Panc1 (cell line): ENCODE data around the gene RFXAP. TPM values are rescaled to one million over a fixed set of nuclear protein-coding genes. Genes with fewer than 3 reads are reported as not detected.
"Not testable (repeated sequence)": the region's sequence is repeated elsewhere in the genome, so short reads cannot be mapped to it uniquely, and the experiment has no call there.

Source experiments
- ATAC-seq: fragments of 200-7000 bp; cut with Tn5 transposase; 2 replicates; pipeline ENCODE4 v1.9.1; 2020; ENCODE audit warnings: mild to moderate bottlenecking, moderate library complexity
- BruUV-seq: library from RNA; stranded (reverse); fragments of 400-500 nt; replicated peaks from 2 replicates; lab custom pipeline; 2021; lab: Mats Ljungman, UMichigan
- CTCF ChIA-PET: fragments of 300-600 bp; sonication (Branson Sonifier 250); formaldehyde crosslinking; loops from one replicate; lab custom pipeline; 2022; ENCODE audit warnings: antibody characterized with exemption; lab: Charles Lee
- POLR2A ChIA-PET: fragments of 300-600 bp; sonication (Branson Sonifier 250); formaldehyde crosslinking; loops from one replicate; lab custom pipeline; 2022; ENCODE audit warnings: antibody characterized with exemption; lab: Charles Lee
- DNase-seq: peaks from one replicate; pipeline ENCODE4 v3.0.0-alpha.2; 2010; ENCODE audit warnings: low read depth, low spot score
- H3K27ac ChIP-seq: 2 replicates; pipeline ENCODE4 v1.5.1; 2011; ENCODE audit warnings: mild to moderate bottlenecking, low read length, inconsistent platforms
- H3K27me3 ChIP-seq: fragments of 200-500 bp; sonication (Bioruptor generic); 2 replicates; pipeline ENCODE4 v1.6.0; 2014; ENCODE audit warnings: low read length, inconsistent platforms; ENCODE audit not compliant: control insufficient read depth, insufficient read depth
- H3K36me3 ChIP-seq: fragments of 200-500 bp; sonication (Bioruptor generic); 2 replicates; pipeline ENCODE4 v1.5.1; 2014; ENCODE audit warnings: inconsistent platforms, mild to moderate bottlenecking, low read length, moderate library complexity; ENCODE audit not compliant: control insufficient read depth, insufficient read depth
- H3K4me1 ChIP-seq: 2 replicates; pipeline ENCODE4 v1.5.1; 2011; ENCODE audit warnings: inconsistent platforms, mild to moderate bottlenecking, low read length, moderate library complexity; ENCODE audit not compliant: control insufficient read depth, insufficient read depth
- H3K4me3 ChIP-seq, 2 experiments: 2 replicates each; pipeline ENCODE4 v1.5.1; 2011 to 2012; ENCODE audit warnings: low read depth in 2 of 2, low read length in 2 of 2, mild to moderate bottlenecking in 2 of 2, inconsistent platforms in 1 of 2, moderate library complexity in 1 of 2
- H3K9me3 ChIP-seq: fragments of 200-500 bp; sonication (Bioruptor generic); 2 replicates; pipeline ENCODE4 v1.5.1; 2014; ENCODE audit warnings: low read depth, mild to moderate bottlenecking, inconsistent platforms, low read length, moderate library complexity; ENCODE audit not compliant: control insufficient read depth, insufficient read depth
- CTCF ChIP-seq: fragments of 450-650 bp; IDR thresholded peaks from 2 replicates; pipeline ENCODE4 v1.5.1; 2017; ENCODE audit warnings: mild to moderate bottlenecking
- POLR2AphosphoS5 ChIP-seq: IDR thresholded peaks from 2 replicates; pipeline ENCODE4 v1.6.1; 2012; ENCODE audit warnings: mild to moderate bottlenecking, low read depth, low read length, moderate library complexity
- REST ChIP-seq, 2 experiments: IDR thresholded peaks; 2 replicates each; pipeline ENCODE4 v1.6.1; 2011 to 2012; ENCODE audit warnings: low read depth in 2 of 2, control low read depth in 1 of 2, low read length in 1 of 2, mild to moderate bottlenecking in 1 of 2, moderate library complexity in 1 of 2; ENCODE audit not compliant: insufficient read depth in 1 of 2
- SIN3A ChIP-seq: IDR thresholded peaks from 2 replicates; pipeline ENCODE4 v1.6.1; 2012; ENCODE audit warnings: low read depth, mild to moderate bottlenecking, low read length, moderate library complexity, borderline replicate concordance; ENCODE audit not compliant: insufficient read depth
- TCF7L2 ChIP-seq: IDR thresholded peaks from 2 replicates; pipeline ENCODE4 v1.6.1; 2011; ENCODE audit warnings: mild to moderate bottlenecking, low read depth, low read length, inconsistent platforms
- in situ Hi-C: cut with HindIII; loops from 2 replicates; pipeline ENCODE4 v1.10.0; 2016; ENCODE audit warnings: low sequenced_read_pairs, low pct_unique_long_range_greater_than_20kb
- intact Hi-C: fragments of 100-400 bp; cut with micrococcal nuclease; formaldehyde crosslinking; loops from one replicate; pipeline ENCODE4 v1.10.0; 2022; ENCODE audit not compliant: unreplicated experiment
- total RNA-seq: library from RNA; stranded (reverse); gene quantifications from one replicate; pipeline ENCODE4 v1.2.1, GENCODE V29; 2021; ENCODE audit not compliant: unreplicated experiment

The RFXAP gene
- total RNA-seq, 1 experiment from 2014 or later = 2.9 TPM

GRCh38 chr13:36778083-36778671, 40.8 kb upstream of the RFXAP start:
- no peak overlapping the region for H3K4me3 ChIP-seq
- no TSS peak for BruUV-seq
- no peaks in the 10 kb centered on the region; the same call in 1 of the 2 replicates for H3K27me3 ChIP-seq
- H3K4me1 ChIP-seq = no peaks in the 10 kb centered on the region
- no peak for ATAC-seq
- no peak overlapping the region for H3K27ac ChIP-seq
- no peaks in the 10 kb centered on the region for H3K36me3 ChIP-seq
- ChIA-PET POLR2A (no interaction called here), CTCF (no interaction called here)
- intact Hi-C loops (no loop called here), in situ Hi-C loops (no loop called here)
- TF ChIP-seq REST (IDR thresholded peaks at IDR 0.05; ENCODE audit: insufficient read depth in 1 of 2, low read depth in 2 of 2, low read length in 1 of 2) (no peak), TCF7L2 (no peak), SIN3A (no peak), POLR2AphosphoS5 (no peak), CTCF (no peak)
- DNase-seq = no peak
- H3K9me3 ChIP-seq = no peaks in the 10 kb centered on the region

- POLR2A ChIA-PET = no interaction called here
- CTCF ChIA-PET = no interaction called here
- no peaks in the 10 kb centered on the region for H3K4me1 ChIP-seq
- no peak for ATAC-seq
- H3K27me3 ChIP-seq = no peaks in the 10 kb centered on the region
- no TSS peak for BruUV-seq
- in situ Hi-C loops = no loop called here
- no peaks in the 10 kb centered on the region for H3K36me3 ChIP-seq
- H3K9me3 ChIP-seq = no peaks in the 10 kb centered on the region
- intact Hi-C loops = no loop called here
- H3K27ac ChIP-seq = no peak overlapping the region
- H3K4me3 ChIP-seq = no peak overlapping the region
- no peak for DNase-seq
- TF ChIP-seq POLR2AphosphoS5 (no peak), TCF7L2 (no peak), CTCF (no peak)
These were observed 35.1 kb upstream of the RFXAP start for GRCh38 chr13:36783890-36784289.

- ATAC-seq, H3K9me3 ChIP-seq, in situ Hi-C loops, intact Hi-C loops, DNase-seq, BruUV-seq, H3K4me3 ChIP-seq, POLR2A ChIA-PET, H3K27ac ChIP-seq, CTCF ChIA-PET, H3K27me3 ChIP-seq, H3K4me1 ChIP-seq, H3K36me3 ChIP-seq: not testable (repeated sequence)
These were observed 32.8 kb upstream of the RFXAP start for GRCh38 chr13:36786175-36786574.
